ENCODE data around the gene C19orf47.

DNA sequence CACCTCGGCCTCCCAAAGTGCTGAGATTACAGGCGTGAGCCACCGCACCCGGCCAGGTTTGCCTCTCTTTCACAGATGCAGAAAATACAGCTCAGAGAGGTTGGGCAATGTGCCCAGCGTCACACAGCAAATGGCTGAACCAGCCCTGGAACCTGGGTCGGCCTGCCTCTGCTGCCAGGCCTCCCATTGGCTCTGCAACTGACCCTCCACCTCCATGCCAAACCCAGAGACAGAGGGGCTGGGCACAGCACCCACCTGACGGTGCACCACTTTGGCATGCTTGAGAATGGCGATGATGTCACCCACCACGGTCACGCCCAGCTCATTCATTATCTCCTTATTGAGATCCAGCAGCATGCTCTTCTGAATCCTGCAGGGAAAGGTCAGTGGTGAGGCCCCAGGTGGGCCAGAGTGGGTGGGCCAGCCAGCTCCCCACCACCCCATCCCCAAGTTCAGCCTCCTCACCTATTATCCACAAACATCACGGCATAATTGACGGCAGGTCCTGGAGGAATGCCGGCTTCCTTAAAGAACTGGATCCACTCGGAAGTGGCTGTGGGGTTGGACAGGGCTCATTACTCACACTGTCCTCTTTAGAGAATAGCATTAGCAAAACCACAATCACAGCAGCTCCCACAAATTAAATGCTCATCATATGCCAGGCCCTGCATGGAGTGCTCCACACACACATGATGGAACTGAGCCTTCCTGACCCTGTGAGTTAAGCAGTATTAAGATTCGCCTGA is 12.2 kb downstream of the C19orf47 start:
- TF ChIP-seq, protein P1, sequence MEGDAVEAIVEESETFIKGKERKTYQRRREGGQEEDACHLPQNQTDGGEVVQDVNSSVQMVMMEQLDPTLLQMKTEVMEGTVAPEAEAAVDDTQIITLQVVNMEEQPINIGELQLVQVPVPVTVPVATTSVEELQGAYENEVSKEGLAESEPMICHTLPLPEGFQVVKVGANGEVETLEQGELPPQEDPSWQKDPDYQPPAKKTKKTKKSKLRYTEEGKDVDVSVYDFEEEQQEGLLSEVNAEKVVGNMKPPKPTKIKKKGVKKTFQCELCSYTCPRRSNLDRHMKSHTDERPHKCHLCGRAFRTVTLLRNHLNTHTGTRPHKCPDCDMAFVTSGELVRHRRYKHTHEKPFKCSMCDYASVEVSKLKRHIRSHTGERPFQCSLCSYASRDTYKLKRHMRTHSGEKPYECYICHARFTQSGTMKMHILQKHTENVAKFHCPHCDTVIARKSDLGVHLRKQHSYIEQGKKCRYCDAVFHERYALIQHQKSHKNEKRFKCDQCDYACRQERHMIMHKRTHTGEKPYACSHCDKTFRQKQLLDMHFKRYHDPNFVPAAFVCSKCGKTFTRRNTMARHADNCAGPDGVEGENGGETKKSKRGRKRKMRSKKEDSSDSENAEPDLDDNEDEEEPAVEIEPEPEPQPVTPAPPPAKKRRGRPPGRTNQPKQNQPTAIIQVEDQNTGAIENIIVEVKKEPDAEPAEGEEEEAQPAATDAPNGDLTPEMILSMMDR (IDR thresholded peaks at IDR 0.05; ENCODE audit: low read depth, low read length), result no peak
- TF ChIP-seq EZH2phosphoT487 (IDR thresholded peaks at IDR 0.05; ENCODE audit: low read depth), result no peak
